Stimulated activated naive CD8-positive, alpha-beta T cell treated with anti-CD3 and anti-CD28 coated beads, Interleukin-15, amount 100 ng/mL, for 72 hours (primary cell): ENCODE measurements around the gene DTNA.
A peak's percentile ranks its signal among the peaks of the same experiment; 100 is the strongest.

Experiments
- ATAC-seq: fragments of 150-1000 bp; cut with Tn5 transposase; 2 replicates; pipeline ENCODE4 v1.10.0; 2021; ENCODE audit warnings: mild to moderate bottlenecking, moderate library complexity
- DNase-seq, 2 donors: peaks; one replicate each; pipeline ENCODE4 v3.0.0; 2021 to 2022
- H3K27ac Mint-ChIP-seq, 2 donors: one replicate each; pipeline ENCODE4 v1.8.0; 2022; ENCODE audit warnings: mild to moderate bottlenecking in 2 of 2, mixed read lengths in 2 of 2, moderate library complexity in 2 of 2
- H3K27me3 Mint-ChIP-seq: one replicate; pipeline ENCODE4 v1.8.0; 2022; ENCODE audit warnings: mixed read lengths
- H3K4me1 Mint-ChIP-seq: one replicate; pipeline ENCODE4 v1.8.0; 2022; ENCODE audit warnings: mild to moderate bottlenecking, mixed read lengths
- H3K4me3 Mint-ChIP-seq, 2 donors: one replicate each; pipeline ENCODE4 v1.8.0; 2022; ENCODE audit warnings: mild to moderate bottlenecking in 2 of 2, mixed read lengths in 2 of 2, moderate library complexity in 1 of 2
- H3K9me3 Mint-ChIP-seq, 2 donors: one replicate each; pipeline ENCODE4 v1.8.0; 2022; ENCODE audit warnings: mixed read lengths in 2 of 2

Gene DTNA

GRCh38 chr18:34837769-34838272 is 127.7 kb downstream of the DTNA start:
- Mint-ChIP-seq H3K4me3 (no peak overlapping the region), H3K27ac (no peak overlapping the region), H3K9me3 (no peaks in the 10 kb centered on the region), H3K27me3 (no peaks in the 10 kb centered on the region), H3K4me1 (peaks cover 12% of the 10 kb centered on the region)
- DNase-seq (no peak), ATAC-seq (no peak)

- Mint-ChIP-seq H3K27me3 (no peaks in the 10 kb centered on the region), H3K4me1 (peaks cover 12% of the 10 kb centered on the region), H3K27ac (no peak overlapping the region), H3K4me3 (no peak overlapping the region), H3K9me3 (no peaks in the 10 kb centered on the region)
- ATAC-seq (no peak), DNase-seq (no peak)
These were observed 128.6 kb downstream of the DTNA start for GRCh38 chr18:34838669-34839068.

DNA sequence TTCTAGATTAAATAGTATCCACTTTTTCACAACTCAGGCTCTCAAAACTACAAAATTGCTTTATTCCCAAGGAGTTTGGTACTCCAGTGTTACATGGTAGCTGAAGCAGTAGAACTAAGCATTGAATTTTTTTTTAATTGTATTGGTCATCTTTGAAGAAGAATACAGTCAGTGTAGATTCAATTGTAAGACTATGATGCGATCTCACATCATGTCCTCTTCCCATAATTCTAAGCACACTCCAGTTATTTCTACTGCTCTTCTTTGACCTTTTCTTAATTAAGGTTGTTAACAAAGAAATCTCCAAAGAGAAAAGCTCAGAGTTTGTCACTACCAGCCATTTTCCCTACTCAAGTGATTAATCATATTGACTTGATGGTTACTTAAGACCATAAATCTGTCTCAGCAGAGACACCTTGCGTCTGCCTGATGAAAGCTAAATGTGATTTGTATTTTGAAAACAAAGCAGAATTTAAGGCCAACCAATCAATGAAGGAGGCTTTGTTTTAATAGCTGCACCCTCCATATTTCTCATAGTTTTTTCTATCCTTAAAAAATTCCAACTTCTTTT is 130.2 kb downstream of the DTNA start:
- no peak for ATAC-seq
- Mint-ChIP-seq H3K27ac (no peak overlapping the region), H3K9me3 (no peaks in the 10 kb centered on the region), H3K4me1 (peaks cover 7% of the 10 kb centered on the region), H3K27me3 (no peaks in the 10 kb centered on the region), H3K4me3 (no peak overlapping the region)
- no peak for DNase-seq

- no peak for ATAC-seq
- Mint-ChIP-seq H3K27me3 (no peaks in the 10 kb centered on the region), H3K9me3 (no peaks in the 10 kb centered on the region)
These were observed 131.8 kb downstream of the DTNA start for GRCh38 chr18:34841891-34842290.

GRCh38 chr18:34844072-34844471 is 134.0 kb downstream of the DTNA start:
- DNase-seq (no peak), ATAC-seq (no peak)
- H3K9me3 Mint-ChIP-seq = no peaks in the 10 kb centered on the region
- no peak overlapping the region for H3K4me3 Mint-ChIP-seq
- no peak overlapping the region for H3K27ac Mint-ChIP-seq
- peaks cover 13% of the 10 kb centered on the region for H3K27me3 Mint-ChIP-seq
- no peaks in the 10 kb centered on the region for H3K4me1 Mint-ChIP-seq

More at GRCh38 chr18:34841891-34842290, 131.8 kb downstream of the DTNA start:
- H3K27ac Mint-ChIP-seq = no peak overlapping the region
- H3K4me1 Mint-ChIP-seq = no peaks in the 10 kb centered on the region
- H3K4me3 Mint-ChIP-seq = no peak overlapping the region
- DNase-seq = no peak

- ATAC-seq (no peak), DNase-seq (no peak)
- Mint-ChIP-seq H3K4me1 (no peaks in the 10 kb centered on the region), H3K4me3 (no peak overlapping the region), H3K27me3 (peaks cover 13% of the 10 kb centered on the region), H3K9me3 (no peaks in the 10 kb centered on the region), H3K27ac (no peak overlapping the region)
These were observed 134.8 kb downstream of the DTNA start for GRCh38 chr18:34844732-34845459.

GRCh38 chr18:34847408-34847807 is 137.3 kb downstream of the DTNA start:
- H3K9me3 Mint-ChIP-seq = no peaks in the 10 kb centered on the region
- ATAC-seq (no peak), DNase-seq (no peak)
- no peak overlapping the region for H3K27ac Mint-ChIP-seq
- no peak overlapping the region for H3K4me3 Mint-ChIP-seq
- H3K4me1 Mint-ChIP-seq = no peaks in the 10 kb centered on the region
- peaks cover 19% of the 10 kb centered on the region for H3K27me3 Mint-ChIP-seq

- H3K9me3 Mint-ChIP-seq = no peaks in the 10 kb centered on the region
- H3K27ac Mint-ChIP-seq = no peak overlapping the region
- peaks cover 23% of the 10 kb centered on the region for H3K27me3 Mint-ChIP-seq
- ATAC-seq (no peak), DNase-seq (no peak)
- no peaks in the 10 kb centered on the region for H3K4me1 Mint-ChIP-seq
- H3K4me3 Mint-ChIP-seq = no peak overlapping the region
These were observed 138.1 kb downstream of the DTNA start for GRCh38 chr18:34848156-34848555.

GRCh38 chr18:34848695-34849094 is 138.6 kb downstream of the DTNA start:
- DNase-seq = no peak
- H3K4me3 Mint-ChIP-seq = no peak overlapping the region
- H3K9me3 Mint-ChIP-seq = no peaks in the 10 kb centered on the region
- H3K4me1 Mint-ChIP-seq = no peaks in the 10 kb centered on the region
- H3K27me3 Mint-ChIP-seq = peaks cover 25% of the 10 kb centered on the region
- H3K27ac Mint-ChIP-seq = no peak overlapping the region
- no peak for ATAC-seq

GRCh38 chr18:34857320-34857719 is 147.2 kb downstream of the DTNA start:
- peaks cover 11% of the 10 kb centered on the region for H3K27me3 Mint-ChIP-seq

DNA sequence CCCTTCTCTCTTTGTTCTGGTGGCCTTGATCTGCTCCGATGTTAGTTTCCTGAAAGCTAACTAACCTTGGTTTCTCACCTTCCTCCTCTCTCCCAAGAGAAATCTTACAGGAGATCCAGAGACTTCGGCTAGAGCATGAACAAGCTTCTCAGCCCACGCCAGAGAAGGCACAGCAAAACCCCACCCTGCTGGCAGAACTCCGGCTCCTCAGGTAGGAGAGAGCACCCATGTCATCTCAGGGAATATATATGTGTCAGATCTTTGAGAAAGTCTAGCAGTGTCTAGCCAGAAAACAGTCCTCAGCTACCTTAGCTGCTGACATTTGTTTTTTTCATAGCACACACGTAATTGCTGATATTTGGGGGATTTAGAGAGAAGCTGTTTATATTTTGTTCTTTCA is 148.1 kb downstream of the DTNA start:
- no peak for DNase-seq
- ATAC-seq = no peak
- Mint-ChIP-seq H3K4me3 (no peak overlapping the region), H3K27ac (no peak overlapping the region), H3K4me1 (peaks cover 32% of the 10 kb centered on the region), H3K9me3 (peaks cover 0 to 3% of the 10 kb centered on the region in 2 donors), H3K27me3 (peaks cover 6% of the 10 kb centered on the region)

More at GRCh38 chr18:34857320-34857719, 147.2 kb downstream of the DTNA start:
- ATAC-seq = no peak
- peaks cover 23% of the 10 kb centered on the region for H3K4me1 Mint-ChIP-seq
- no peak for DNase-seq
- H3K9me3 Mint-ChIP-seq = peaks cover 0 to 3% of the 10 kb centered on the region in 2 donors
- H3K27ac Mint-ChIP-seq = no peak overlapping the region
- no peak overlapping the region for H3K4me3 Mint-ChIP-seq

- DNase-seq = no peak
- peaks cover 0 to 3% of the 10 kb centered on the region in 2 donors for H3K9me3 Mint-ChIP-seq
- H3K27me3 Mint-ChIP-seq = no peaks in the 10 kb centered on the region
- no peak overlapping the region for H3K4me3 Mint-ChIP-seq
- no peak overlapping the region for H3K27ac Mint-ChIP-seq
- ATAC-seq = no peak
- H3K4me1 Mint-ChIP-seq = peaks cover 38% of the 10 kb centered on the region
These were observed 149.4 kb downstream of the DTNA start for GRCh38 chr18:34859496-34859895.

DNA sequence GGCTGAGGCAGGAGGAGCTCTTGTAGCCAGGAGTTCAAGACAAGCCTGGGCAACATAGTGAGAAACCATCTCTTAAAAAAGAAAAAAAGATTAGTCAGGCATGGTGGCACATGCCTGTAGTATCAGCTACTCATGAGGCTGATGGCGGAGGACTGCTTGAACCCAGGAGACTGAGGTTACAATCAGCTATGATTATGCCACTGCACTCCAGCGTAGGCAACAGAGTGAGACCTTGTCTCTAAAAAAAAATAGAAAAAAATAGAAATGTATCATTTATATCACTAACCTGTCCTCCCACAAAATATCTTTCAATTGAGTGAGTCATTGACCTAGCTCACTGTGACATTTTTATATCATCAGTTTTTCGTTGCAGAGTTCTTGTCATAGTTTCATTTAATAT is 152.5 kb downstream of the DTNA start:
- Mint-ChIP-seq H3K9me3 (peaks cover 6 to 12% of the 10 kb centered on the region in 2 donors), H3K27ac (no peak overlapping the region), H3K4me3 (no peak overlapping the region), H3K4me1 (peaks cover 66% of the 10 kb centered on the region), H3K27me3 (no peaks in the 10 kb centered on the region)
- DNase-seq (no peak), ATAC-seq (peak; percentile 6)

DNA sequence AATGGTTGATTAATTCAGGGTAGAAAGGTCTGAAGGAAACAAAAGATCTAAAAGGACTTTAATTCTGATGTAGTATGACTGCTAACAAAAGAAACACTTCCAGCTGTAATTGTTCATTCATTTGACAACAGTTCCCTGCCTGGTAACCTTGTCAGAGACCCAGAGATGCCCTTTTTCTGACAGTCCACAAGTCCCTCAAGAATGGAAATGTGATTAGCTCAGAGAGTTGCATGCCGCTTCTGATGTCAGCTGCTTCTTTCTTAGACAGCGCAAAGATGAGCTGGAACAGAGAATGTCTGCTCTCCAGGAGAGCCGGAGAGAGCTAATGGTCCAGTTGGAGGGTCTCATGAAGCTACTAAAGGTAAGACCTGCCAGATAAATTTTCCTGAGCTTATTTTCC is 153.6 kb downstream of the DTNA start:
- Mint-ChIP-seq H3K27ac (no peak overlapping the region), H3K4me3 (no peak overlapping the region), H3K4me1 (peaks cover 66% of the 10 kb centered on the region), H3K9me3 (peaks cover 6 to 12% of the 10 kb centered on the region in 2 donors), H3K27me3 (no peaks in the 10 kb centered on the region)
- ATAC-seq = no peak
- DNase-seq = no peak

DNA sequence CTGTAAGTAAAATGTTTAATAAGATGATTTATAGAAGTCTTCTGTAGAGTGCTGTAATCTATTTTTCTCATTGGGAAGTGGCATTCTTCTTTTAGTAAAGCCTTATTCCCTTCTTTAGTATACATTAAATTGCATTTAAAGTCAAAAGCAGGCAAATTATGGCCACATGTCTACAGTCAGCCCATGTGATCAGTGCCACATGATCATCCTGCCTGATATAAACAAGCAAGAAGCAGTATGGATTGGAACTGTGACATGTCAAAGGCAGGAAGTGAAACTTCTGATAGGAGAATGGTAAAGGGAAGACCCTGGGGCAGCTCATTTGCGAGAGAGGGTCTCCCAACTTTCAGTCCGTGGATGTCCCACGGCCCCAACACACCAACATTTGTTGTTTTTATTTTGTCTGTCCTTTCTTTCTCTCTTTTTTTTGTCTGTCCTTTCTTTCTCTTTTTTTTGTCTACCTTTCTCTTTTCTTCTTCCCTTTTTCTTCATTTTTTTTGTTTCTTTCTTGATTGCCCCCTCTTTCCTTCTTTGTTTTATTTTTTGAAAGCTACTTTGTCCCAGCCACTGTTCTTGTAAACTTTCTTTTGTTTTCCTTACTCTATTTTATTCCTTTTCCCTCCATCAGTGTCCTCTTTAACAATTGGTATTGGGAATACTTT is 154.9 kb downstream of the DTNA start:
- Mint-ChIP-seq H3K4me1 (peaks cover 60% of the 10 kb centered on the region), H3K4me3 (peak overlapping the region; percentile 4 to 14), H3K27me3 (no peaks in the 10 kb centered on the region), H3K9me3 (peaks cover 6 to 9% of the 10 kb centered on the region in 2 donors), H3K27ac (peak overlapping the region; percentile 60 to 90)
- ATAC-seq (no peak), DNase-seq (no peak)

DNA sequence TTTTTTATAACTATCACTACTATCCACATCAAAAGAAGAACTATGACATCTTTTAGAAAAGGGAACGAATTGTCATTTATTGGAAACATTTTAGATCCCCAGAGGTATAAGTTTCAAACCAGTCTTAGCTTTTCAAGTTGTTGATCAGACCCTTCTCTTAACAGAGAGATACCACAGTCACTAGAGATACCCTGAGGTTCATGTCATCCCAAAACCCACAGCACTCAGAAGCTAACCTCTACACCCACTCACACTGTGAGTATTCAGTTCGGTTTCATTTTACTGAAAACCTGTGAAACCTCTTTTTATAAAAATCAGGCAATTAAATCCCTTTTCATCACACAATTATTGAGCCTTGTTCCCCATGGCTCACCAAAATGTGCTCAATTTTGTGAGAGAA is 156.2 kb downstream of the DTNA start:
- Mint-ChIP-seq H3K27me3 (no peaks in the 10 kb centered on the region), H3K4me3 (peak overlapping the region; percentile 47 to 62), H3K4me1 (peaks cover 61% of the 10 kb centered on the region), H3K27ac (peak overlapping the region; percentile 90 to 93), H3K9me3 (peaks cover 6 to 9% of the 10 kb centered on the region in 2 donors)
- peak in 1 of 2 donors; percentile 56 for DNase-seq
- peak; percentile 97 for ATAC-seq
